Measurements from ENCODE around the gene SLC25A13.

The SLC25A13 gene

GRCh38 chr7:96097835-96098234, 224.1 kb downstream of the SLC25A13 start:
- peak; percentile 81 to 85 for DNase-seq (ENCODE audit: low read depth in 2 of 2)

GRCh38 chr7:96093435-96093834, 228.5 kb downstream of the SLC25A13 start:
- DNase-seq (ENCODE audit: low read depth in 2 of 2), result peak; percentile 43 to 56

DNA sequence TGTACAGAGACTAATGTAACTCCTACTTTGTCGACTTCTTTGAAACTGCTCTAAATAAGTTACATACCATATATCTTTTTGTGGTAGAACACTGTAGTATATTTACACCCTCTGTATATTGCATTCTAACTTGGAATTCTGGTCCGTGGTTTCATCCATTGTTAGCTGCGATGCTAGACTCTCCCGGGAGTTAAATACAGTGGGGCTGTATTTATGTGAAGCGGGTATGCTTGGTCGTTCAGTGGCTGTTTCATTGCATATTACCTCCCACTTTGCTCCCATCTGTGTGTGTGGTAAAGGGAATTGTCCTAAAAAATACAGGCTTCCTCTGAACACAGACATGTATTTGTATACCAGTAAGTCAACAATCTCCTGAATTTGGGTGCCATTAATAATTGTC, 231.1 kb downstream of the SLC25A13 start:
- no peak for DNase-seq (ENCODE audit: low read depth in 2 of 2)

- no peak for DNase-seq (ENCODE audit: low read depth in 2 of 2)
Observed at GRCh38 chr7:96089511-96089910, 232.4 kb downstream of the SLC25A13 start.

DNA sequence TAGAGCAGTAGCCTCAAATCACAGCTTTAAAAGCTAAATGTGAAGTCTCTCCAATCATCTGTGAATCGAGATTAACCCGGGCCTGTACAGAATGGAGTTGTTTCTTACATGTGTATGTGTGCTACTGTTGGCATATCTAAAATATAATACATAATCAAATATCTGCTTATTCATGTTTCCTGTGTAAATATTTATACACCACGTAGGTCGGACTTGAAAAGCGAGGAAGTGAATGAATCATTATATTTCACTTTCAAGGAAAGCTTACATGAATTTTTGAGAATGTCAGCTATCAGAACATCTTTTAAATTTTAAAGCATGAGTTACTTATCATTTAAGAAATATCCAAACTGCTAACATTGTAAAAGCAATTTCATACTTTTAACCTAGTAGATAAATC, 233.3 kb downstream of the SLC25A13 start:
- DNase-seq (ENCODE audit: low read depth in 2 of 2), result no peak

GRCh38 chr7:96085953-96086352, 235.9 kb downstream of the SLC25A13 start:
- DNase-seq (ENCODE audit: low read depth in 2 of 2), result no peak

DNA sequence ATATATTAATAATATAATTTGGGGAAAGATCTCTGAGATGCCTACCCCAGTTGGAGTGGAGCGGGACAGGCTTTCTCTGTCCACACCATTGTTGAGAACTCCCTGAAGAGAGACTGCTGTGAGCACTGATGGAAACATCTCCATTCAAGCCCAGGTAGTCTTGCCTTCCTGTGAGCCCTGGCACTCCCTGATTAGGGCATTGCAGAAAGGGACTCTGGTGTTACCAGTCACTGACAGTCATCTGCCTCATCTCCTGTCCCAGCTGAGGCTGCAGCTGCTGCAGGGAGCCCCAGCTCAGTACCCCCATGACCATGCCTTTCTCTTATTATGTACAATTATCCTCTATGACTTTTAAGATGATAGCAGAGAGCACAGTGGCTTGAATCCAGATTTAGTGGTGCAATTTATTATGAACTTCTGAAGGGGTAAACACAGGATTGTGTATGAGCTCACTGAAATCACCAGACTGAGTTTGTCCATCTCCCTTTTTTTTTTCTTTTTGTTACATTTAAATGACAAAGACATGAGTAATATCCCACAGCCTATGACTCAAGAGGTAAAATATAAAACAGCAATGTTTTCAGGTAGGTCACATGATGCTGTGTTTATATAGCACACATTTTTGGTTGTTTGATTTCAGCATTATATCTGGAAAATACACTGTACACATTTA, 236.9 kb downstream of the SLC25A13 start:
- DNase-seq (ENCODE audit: low read depth in 2 of 2), result peak in 1 of 2 experiments; percentile 15

- no peak for DNase-seq (ENCODE audit: low read depth in 2 of 2)
Observed at GRCh38 chr7:96080027-96080426, 241.9 kb downstream of the SLC25A13 start.

DNA sequence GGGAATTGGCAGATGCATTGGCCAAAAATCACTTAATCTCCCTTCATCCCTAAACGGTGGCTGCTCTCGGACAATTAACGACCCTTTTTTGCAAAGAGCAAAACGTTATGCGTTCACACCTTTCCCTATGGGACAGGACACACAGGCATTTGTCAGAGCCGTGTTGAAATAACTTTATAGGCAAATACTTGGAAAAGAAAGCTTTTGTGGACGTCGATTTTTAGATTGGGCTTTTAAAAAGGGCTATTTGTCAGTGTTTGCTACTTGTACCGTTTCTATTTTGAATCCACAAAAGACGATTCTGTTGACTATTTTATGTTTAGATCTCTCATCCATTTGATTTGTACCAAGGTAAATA, 245.6 kb downstream of the SLC25A13 start:
- DNase-seq (ENCODE audit: low read depth in 2 of 2), result no peak

DNA sequence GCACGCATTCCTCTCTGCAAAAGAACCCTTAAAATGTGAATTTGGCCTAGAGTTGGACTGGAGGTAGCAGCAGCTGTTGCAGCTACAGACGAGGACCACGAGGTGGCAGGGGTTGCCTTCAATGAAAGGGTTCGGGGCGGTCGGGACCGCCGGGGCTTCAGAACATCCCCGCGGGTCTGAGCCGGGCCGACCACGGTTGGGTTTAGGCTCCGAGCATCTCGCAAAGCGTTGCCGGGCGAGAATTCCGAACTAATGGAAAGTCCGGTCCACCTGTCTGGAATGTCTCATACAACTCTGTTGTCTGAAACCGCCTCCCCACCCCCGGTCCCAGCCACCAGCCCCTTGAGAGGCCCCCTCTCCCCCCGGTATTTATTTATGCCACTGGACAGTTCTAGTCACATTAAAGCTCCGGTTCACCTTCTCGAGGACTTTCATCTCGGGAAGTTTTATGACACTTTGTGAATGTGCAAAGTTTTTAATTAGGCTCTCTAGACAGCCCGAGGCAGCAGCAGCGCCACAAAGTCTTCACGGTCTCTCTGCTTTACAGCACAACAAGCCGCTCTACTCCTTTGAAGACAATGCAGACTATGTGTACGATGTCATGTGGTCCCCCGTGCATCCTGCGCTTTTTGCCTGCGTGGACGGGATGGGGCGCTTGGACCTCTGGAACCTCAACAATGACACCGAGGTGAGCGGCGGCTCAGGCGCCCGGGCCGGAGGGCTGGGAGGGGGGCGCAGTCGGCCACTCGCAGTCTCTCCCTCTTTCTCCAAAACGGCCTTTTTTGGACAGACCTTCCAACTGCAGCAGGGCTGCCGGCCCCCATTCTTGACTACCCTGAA, 246.2 kb downstream of the SLC25A13 start:
- DNase-seq (ENCODE audit: low read depth in 2 of 2), result peak; percentile 20 to 22

- no peak for DNase-seq (ENCODE audit: low read depth in 2 of 2)
Observed at GRCh38 chr7:96074871-96075270, 247.0 kb downstream of the SLC25A13 start.

All from fibroblast of skin of left quadriceps (primary cell).